Lung (tissue), 12 donors: Measurements from ENCODE around the gene UBXN10. TPM values are rescaled to one million over a fixed set of nuclear protein-coding genes. Genes with fewer than 3 reads are reported as not detected.

ENCODE experiments used
- ATAC-seq: fragments of 200-7000 bp; cut with Tn5 transposase; one replicate; pipeline ENCODE4 v1.9.1; 2020; ENCODE audit warnings: moderate number of reproducible peaks; ENCODE audit not compliant: insufficient read depth, low FRiP score
- DNase-seq, 3 donors: peaks; one replicate each; pipeline ENCODE4 v3.0.0-alpha.2; 2013 to 2017
- H3K27ac ChIP-seq, 2 donors: one replicate each; pipeline ENCODE4 v1.5.1; 2013; ENCODE audit warnings: mild to moderate bottlenecking in 2 of 2, moderate library complexity in 2 of 2, control low read depth in 1 of 2, inconsistent platforms in 1 of 2, low read depth in 1 of 2, low read length in 1 of 2
- H3K27me3 ChIP-seq, 3 donors: one replicate each; pipeline ENCODE4 v1.5.1; 2013; ENCODE audit warnings: low read length in 2 of 3; ENCODE audit not compliant: control insufficient read depth in 3 of 3, insufficient read depth in 3 of 3
- H3K36me3 ChIP-seq, 4 donors: one replicate each; pipeline ENCODE4 v1.5.1; 2013; ENCODE audit warnings: low read length in 4 of 4, mild to moderate bottlenecking in 1 of 4, moderate library complexity in 1 of 4; ENCODE audit not compliant: control insufficient read depth in 4 of 4, insufficient read depth in 4 of 4
- H3K4me1 ChIP-seq, 5 donors: one replicate each; pipeline ENCODE4 v1.5.1; 2013; ENCODE audit warnings: low read length in 5 of 5, mild to moderate bottlenecking in 2 of 5, moderate library complexity in 1 of 5; ENCODE audit not compliant: control insufficient read depth in 5 of 5, insufficient read depth in 5 of 5
- H3K4me3 ChIP-seq: one replicate; pipeline ENCODE4 v1.5.1; 2013; ENCODE audit warnings: mild to moderate bottlenecking, control low read depth, moderate library complexity
- H3K9ac ChIP-seq, 2 donors: one replicate each; pipeline ENCODE4 v1.5.1; 2013; ENCODE audit warnings: low read length in 2 of 2, control low read depth in 1 of 2; ENCODE audit not compliant: insufficient read depth in 1 of 2
- H3K9me3 ChIP-seq, 4 donors: one replicate each; pipeline ENCODE4 v1.5.1; 2013; ENCODE audit warnings: low read length in 3 of 4, mild to moderate bottlenecking in 1 of 4, moderate library complexity in 1 of 4; ENCODE audit not compliant: control insufficient read depth in 4 of 4, insufficient read depth in 3 of 4
- CTCF ChIP-seq: IDR thresholded peaks from 2 replicates; pipeline ENCODE4 v1.5.1; 2012; ENCODE audit warnings: mild to moderate bottlenecking; ENCODE audit errors: control extremely low read depth, extremely low read depth
- WGBS, 2 donors: extraction: QIAGEN DNeasy Blood & Tissue Kit; methylation state at CpG; one replicate each; pipeline ENCODE4 v1.1.7; 2013; 5-methylcytosine and 5-hydroxymethylcytosine counted together
- polyA plus RNA-seq, 2 donors: library from polyadenylated mRNA; stranded (reverse); fragments of 200-250 nt; gene quantifications; one replicate each; pipeline ENCODE4 v1.2.1, GENCODE V29; 2013
- total RNA-seq, 2 donors: library from RNA; depleted of rRNA in 1 of 2; stranded (reverse); fragments of >200 nt in 1 of 2; gene quantifications; one replicate each; pipeline ENCODE4 v1.2.1, GENCODE V29; 2014 to 2021
- donor health status: control.
- donor health status: control.
- donor health status: Bipolar disorder and iron deficiency.
- donor health status: healthy.
- donor health status: DM: yes; HTN: yes; CAD: no.

UBXN10 gene
- total and polyA plus RNA-seq, 4 donors, result 2.5 to 19.7 (median 12.3) TPM

GRCh38 chr1:20189664-20190063, 3.8 kb downstream of the UBXN10 start:
- Histone ChIP-seq H3K27me3 (no peaks in the 10 kb centered on the region), H3K27ac (no peak overlapping the region), H3K9ac (no peak overlapping the region), H3K36me3 (no peaks in the 10 kb centered on the region), H3K4me3 (no peak overlapping the region), H3K9me3 (no peaks in the 10 kb centered on the region), H3K4me1 (peaks cover 0 to 21% (median 5%) of the 10 kb centered on the region in 5 donors)
- ATAC-seq (no peak), DNase-seq (no peak)
- no peak for TF ChIP-seq CTCF
- 94% methylated on average over 4 of the region's 4 CpGs for WGBS, 2 donors

GRCh38 chr1:20190256-20191160, 4.6 kb downstream of the UBXN10 start:
- Histone ChIP-seq H3K27me3 (no peaks in the 10 kb centered on the region), H3K27ac (no peak overlapping the region), H3K9me3 (no peaks in the 10 kb centered on the region), H3K4me3 (no peak overlapping the region), H3K9ac (no peak overlapping the region), H3K36me3 (no peaks in the 10 kb centered on the region), H3K4me1 (peaks cover 0 to 24% (median 5%) of the 10 kb centered on the region in 5 donors)
- WGBS, 2 donors, result 92 to 93% methylated on average over 19 of the region's 19 CpGs
- DNase-seq, result no peak
- ATAC-seq, result no peak
- no peak for TF ChIP-seq CTCF

GRCh38 chr1:20191266-20191825, 5.5 kb downstream of the UBXN10 start:
- H3K9ac ChIP-seq, result no peak overlapping the region
- no peaks in the 10 kb centered on the region for H3K27me3 ChIP-seq
- 85 to 86% methylated on average over 12 of the region's 12 CpGs for WGBS, 2 donors
- H3K4me1 ChIP-seq, result peaks cover 0 to 18% (median 5%) of the 10 kb centered on the region in 5 donors
- no peak overlapping the region for H3K27ac ChIP-seq
- H3K4me3 ChIP-seq, result no peak overlapping the region
- TF ChIP-seq CTCF, result no peak
- DNase-seq, result peak in 2 of 3 donors; percentile 45 to 48
- H3K36me3 ChIP-seq, result no peaks in the 10 kb centered on the region
- no peak for ATAC-seq
- H3K9me3 ChIP-seq, result no peaks in the 10 kb centered on the region
